OCI-LY3 (cell line): ENCODE data around the gene SH2D3C.

Experiments
- H2AFZ ChIP-seq: fragments of 200-600, 300-600 bp; shearing (Covaris generic); 2 replicates; pipeline ENCODE4 v1.6.0; 2014; ENCODE audit warnings: antibody characterized with exemption, low read depth, low read length
- H3K27ac ChIP-seq: fragments of 200-600, 300-600 bp; sonication (generic); 2 replicates; pipeline ENCODE4 v1.5.1; 2014; ENCODE audit warnings: mild to moderate bottlenecking, low read length, moderate library complexity, mixed read lengths
- H3K27me3 ChIP-seq: fragments of 200-600, 300-600 bp; sonication (generic); 2 replicates; pipeline ENCODE4 v1.6.1; 2014; ENCODE audit warnings: low read depth, low read length, mixed read lengths
- H3K36me3 ChIP-seq: fragments of 200-600, 300-600 bp; sonication (generic); replicated peaks from 2 replicates; pipeline ENCODE3; 2014; ENCODE audit warnings: low read depth, low read length, mixed read lengths
- H3K4me1 ChIP-seq: fragments of 300-600, 200-600 bp; sonication (generic); 2 replicates; pipeline ENCODE4 v1.6.1; 2014; ENCODE audit warnings: low read length, mixed read lengths
- H3K4me2 ChIP-seq: fragments of 200-600, 300-600 bp; sonication (generic); 2 replicates; pipeline ENCODE4 v1.6.1; 2014; ENCODE audit warnings: low read length, mixed read lengths
- H3K4me3 ChIP-seq: fragments of 300-600, 200-600 bp; sonication (generic); 2 replicates; pipeline ENCODE4 v1.5.1; 2014; ENCODE audit warnings: antibody characterized with exemption, mild to moderate bottlenecking, low read length, moderate library complexity
- H3K79me2 ChIP-seq: fragments of 300-600, 200-600 bp; shearing (Covaris generic); 2 replicates; pipeline ENCODE4 v1.6.1; 2014; ENCODE audit warnings: mild to moderate bottlenecking, low read length, mixed read lengths
- H3K9ac ChIP-seq: fragments of 300-600, 200-600 bp; shearing (Covaris generic); 2 replicates; pipeline ENCODE4 v1.6.0; 2014; ENCODE audit warnings: mild to moderate bottlenecking, low read length, moderate library complexity
- H3K9me3 ChIP-seq: fragments of 200-600, 300-600 bp; shearing (Covaris generic); 2 replicates; pipeline ENCODE4 v1.6.1; 2014; ENCODE audit warnings: low read length, mixed read lengths; ENCODE audit not compliant: insufficient read depth
- H4K20me1 ChIP-seq: fragments of 200-600, 300-600 bp; sonication (generic); 2 replicates; pipeline ENCODE4 v1.6.1; 2016; ENCODE audit warnings: low read length, mixed read lengths; ENCODE audit not compliant: insufficient read depth
- EZH2phosphoT487 ChIP-seq: fragments of 200-600 bp; shearing (Covaris generic); IDR thresholded peaks from 2 replicates; pipeline ENCODE4 v1.6.1; 2018; ENCODE audit warnings: antibody characterized with exemption, mixed run types, low read depth
- TF ChIP-seq, protein P1 (sequence below): fragments of 200-600, 300-600 bp; sonication (generic); IDR thresholded peaks from 2 replicates; pipeline ENCODE4 v1.5.1; 2014; ENCODE audit warnings: antibody characterized with exemption, low read length, low read depth

SH2D3C gene

GRCh38 chr9:127754099-127755060, 24.1 kb downstream of the SH2D3C start:
- Histone ChIP-seq H2AFZ (no peak overlapping the region), H4K20me1 (peaks cover 50% of the 10 kb centered on the region), H3K9me3 (no peaks in the 10 kb centered on the region), H3K4me2 (no peak overlapping the region), H3K4me3 (no peak overlapping the region), H3K79me2 (no peaks in the 10 kb centered on the region), H3K36me3 (peaks cover 27% of the 10 kb centered on the region), H3K4me1 (no peaks in the 10 kb centered on the region), H3K27me3 (no peaks in the 10 kb centered on the region), H3K9ac (no peak overlapping the region), H3K27ac (no peak overlapping the region)
- TF ChIP-seq, protein P1, sequence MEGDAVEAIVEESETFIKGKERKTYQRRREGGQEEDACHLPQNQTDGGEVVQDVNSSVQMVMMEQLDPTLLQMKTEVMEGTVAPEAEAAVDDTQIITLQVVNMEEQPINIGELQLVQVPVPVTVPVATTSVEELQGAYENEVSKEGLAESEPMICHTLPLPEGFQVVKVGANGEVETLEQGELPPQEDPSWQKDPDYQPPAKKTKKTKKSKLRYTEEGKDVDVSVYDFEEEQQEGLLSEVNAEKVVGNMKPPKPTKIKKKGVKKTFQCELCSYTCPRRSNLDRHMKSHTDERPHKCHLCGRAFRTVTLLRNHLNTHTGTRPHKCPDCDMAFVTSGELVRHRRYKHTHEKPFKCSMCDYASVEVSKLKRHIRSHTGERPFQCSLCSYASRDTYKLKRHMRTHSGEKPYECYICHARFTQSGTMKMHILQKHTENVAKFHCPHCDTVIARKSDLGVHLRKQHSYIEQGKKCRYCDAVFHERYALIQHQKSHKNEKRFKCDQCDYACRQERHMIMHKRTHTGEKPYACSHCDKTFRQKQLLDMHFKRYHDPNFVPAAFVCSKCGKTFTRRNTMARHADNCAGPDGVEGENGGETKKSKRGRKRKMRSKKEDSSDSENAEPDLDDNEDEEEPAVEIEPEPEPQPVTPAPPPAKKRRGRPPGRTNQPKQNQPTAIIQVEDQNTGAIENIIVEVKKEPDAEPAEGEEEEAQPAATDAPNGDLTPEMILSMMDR = no peak
- TF ChIP-seq EZH2phosphoT487 = no peak

- Histone ChIP-seq H3K4me1 (no peaks in the 10 kb centered on the region), H3K4me3 (no peak overlapping the region), H4K20me1 (peaks cover 48% of the 10 kb centered on the region), H3K36me3 (peaks cover 30% of the 10 kb centered on the region), H3K27me3 (no peaks in the 10 kb centered on the region), H3K4me2 (no peak overlapping the region), H3K9ac (no peak overlapping the region), H3K79me2 (no peaks in the 10 kb centered on the region), H2AFZ (no peak overlapping the region), H3K9me3 (no peaks in the 10 kb centered on the region), H3K27ac (no peak overlapping the region)
- TF ChIP-seq, protein P1 = no peak
- no peak for TF ChIP-seq EZH2phosphoT487
Measured at GRCh38 chr9:127753622-127754021, 24.8 kb downstream of the SH2D3C start.

- no peaks in the 10 kb centered on the region for H3K27me3 ChIP-seq
- no peak for TF ChIP-seq EZH2phosphoT487
- TF ChIP-seq, protein P1 = no peak
Measured at GRCh38 chr9:127753148-127753547, 25.3 kb downstream of the SH2D3C start.

GRCh38 chr9:127751269-127752054, 27.0 kb downstream of the SH2D3C start:
- Histone ChIP-seq H3K4me3 (no peak overlapping the region), H3K36me3 (peaks cover 32% of the 10 kb centered on the region), H3K9me3 (no peaks in the 10 kb centered on the region), H2AFZ (no peak overlapping the region), H4K20me1 (peaks cover 45% of the 10 kb centered on the region), H3K4me1 (no peaks in the 10 kb centered on the region), H3K27me3 (no peaks in the 10 kb centered on the region), H3K4me2 (no peak overlapping the region), H3K9ac (no peak overlapping the region), H3K27ac (no peak overlapping the region), H3K79me2 (no peaks in the 10 kb centered on the region)
- TF ChIP-seq, protein P1 = no peak
- TF ChIP-seq EZH2phosphoT487 = no peak

More at GRCh38 chr9:127753148-127753547, 25.3 kb downstream of the SH2D3C start:
- Histone ChIP-seq H3K79me2 (no peaks in the 10 kb centered on the region), H3K27ac (no peak overlapping the region), H3K4me1 (no peaks in the 10 kb centered on the region), H3K9me3 (no peaks in the 10 kb centered on the region), H3K9ac (no peak overlapping the region), H3K36me3 (peaks cover 32% of the 10 kb centered on the region), H4K20me1 (peaks cover 45% of the 10 kb centered on the region), H2AFZ (no peak overlapping the region), H3K4me2 (no peak overlapping the region), H3K4me3 (no peak overlapping the region)
